ENCODE data around the gene AP1S2.

GRCh38 chrX:15822922-15823321 lies 31.7 kb downstream of the AP1S2 start:
- no peak for TF ChIP-seq EP300 (IDR thresholded peaks at IDR 0.05; ENCODE audit: borderline replicate concordance in 1 of 2, low read depth in 2 of 2, low read length in 2 of 2)
- TF ChIP-seq, protein P1, sequence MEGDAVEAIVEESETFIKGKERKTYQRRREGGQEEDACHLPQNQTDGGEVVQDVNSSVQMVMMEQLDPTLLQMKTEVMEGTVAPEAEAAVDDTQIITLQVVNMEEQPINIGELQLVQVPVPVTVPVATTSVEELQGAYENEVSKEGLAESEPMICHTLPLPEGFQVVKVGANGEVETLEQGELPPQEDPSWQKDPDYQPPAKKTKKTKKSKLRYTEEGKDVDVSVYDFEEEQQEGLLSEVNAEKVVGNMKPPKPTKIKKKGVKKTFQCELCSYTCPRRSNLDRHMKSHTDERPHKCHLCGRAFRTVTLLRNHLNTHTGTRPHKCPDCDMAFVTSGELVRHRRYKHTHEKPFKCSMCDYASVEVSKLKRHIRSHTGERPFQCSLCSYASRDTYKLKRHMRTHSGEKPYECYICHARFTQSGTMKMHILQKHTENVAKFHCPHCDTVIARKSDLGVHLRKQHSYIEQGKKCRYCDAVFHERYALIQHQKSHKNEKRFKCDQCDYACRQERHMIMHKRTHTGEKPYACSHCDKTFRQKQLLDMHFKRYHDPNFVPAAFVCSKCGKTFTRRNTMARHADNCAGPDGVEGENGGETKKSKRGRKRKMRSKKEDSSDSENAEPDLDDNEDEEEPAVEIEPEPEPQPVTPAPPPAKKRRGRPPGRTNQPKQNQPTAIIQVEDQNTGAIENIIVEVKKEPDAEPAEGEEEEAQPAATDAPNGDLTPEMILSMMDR (IDR thresholded peaks at IDR 0.05; ENCODE audit: control extremely low read depth in 1 of 3, insufficient read depth in 1 of 3, low read depth in 1 of 3, low read length in 3 of 3), result no peak
- no peak for TF ChIP-seq HDAC6 (IDR thresholded peaks at IDR 0.05; ENCODE audit: low read depth, low read length)
- TF ChIP-seq EZH2 (IDR thresholded peaks at IDR 0.05; ENCODE audit: low read depth, low read length, severe bottlenecking), result no peak
- no peak for TF ChIP-seq ZNF274 (IDR thresholded peaks at IDR 0.05; ENCODE audit: borderline replicate concordance, extremely low read depth, low read length)
- TF ChIP-seq JUND (IDR thresholded peaks at IDR 0.05; ENCODE audit: low read length), result no peak
- no peak for TF ChIP-seq EGR1 (IDR thresholded peaks at IDR 0.05; ENCODE audit: borderline replicate concordance, low read depth, low read length)
- no peak for TF ChIP-seq SP2 (IDR thresholded peaks at IDR 0.05; ENCODE audit: low read length)
- TF ChIP-seq CHD1 (IDR thresholded peaks at IDR 0.05; ENCODE audit: low read depth, low read length), result no peak
